ENCODE results near the gene TBX21.

The TBX21 gene

DNA sequence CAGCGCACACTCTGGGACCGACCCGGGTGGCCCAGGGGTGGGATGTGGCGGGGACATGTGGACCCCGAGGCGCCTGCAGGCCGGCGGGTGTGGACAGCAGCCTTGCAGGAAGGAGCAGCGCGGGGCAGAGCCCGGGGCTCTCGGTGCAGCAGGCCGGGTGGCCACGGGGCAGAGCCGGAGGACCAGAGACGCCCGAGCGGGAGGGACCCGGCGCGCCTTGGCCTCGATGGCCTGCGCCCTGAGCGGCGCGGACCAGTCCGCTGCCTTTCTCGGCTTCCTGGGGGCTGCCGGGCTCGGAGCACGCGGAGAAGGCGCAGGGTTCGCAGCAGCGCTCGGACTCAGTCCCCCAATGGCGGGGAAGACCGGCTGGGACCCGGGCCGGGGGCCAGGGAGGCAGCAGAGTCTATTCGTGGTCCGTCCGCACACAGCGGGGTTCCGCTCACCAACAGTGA, 45.2 kb downstream of the TBX21 start:
- DNase-seq (ENCODE audit: low spot score): no peak
- H2AK5ac ChIP-seq (ENCODE audit: low read depth, low read length): no peak overlapping the region
- H3K79me1 ChIP-seq (ENCODE audit: low read depth, low read length): no peaks in the 10 kb centered on the region
- no peak overlapping the region for H2BK120ac ChIP-seq (ENCODE audit: low read depth, low read length)
- H3K23ac ChIP-seq (ENCODE audit: low read depth, low read length, poor library complexity): peak overlapping the region; percentile 20
- peaks cover 0 to 2% of the 10 kb centered on the region in 2 donors for H3K9me3 ChIP-seq (replicated peaks in 1 of 2; ENCODE audit: control insufficient read depth in 2 of 2, insufficient read depth in 1 of 2, low read depth in 1 of 2, low read length in 2 of 2)
- no peak overlapping the region for H2BK15ac ChIP-seq (ENCODE audit: low read length)
- H3K4ac ChIP-seq (ENCODE audit: low read length): no peak overlapping the region
- H3K4me1 ChIP-seq (ENCODE audit: control insufficient read depth in 2 of 2, insufficient read depth in 1 of 2, low read depth in 1 of 2, low read length in 2 of 2): no peaks in the 10 kb centered on the region
- no peak overlapping the region for H4K91ac ChIP-seq (ENCODE audit: low read depth, low read length, poor library complexity)
- H3K36me3 ChIP-seq (replicated peaks in 1 of 2; ENCODE audit: control insufficient read depth in 2 of 2, insufficient read depth in 2 of 2, low read length in 2 of 2): no peaks in the 10 kb centered on the region
- no peak overlapping the region for H3K4me3 ChIP-seq (ENCODE audit: low read length in 2 of 2)
- H3K27ac ChIP-seq (replicated peaks; ENCODE audit: low read length): no peak overlapping the region
- no CpG with 5 or more reads among the region's 45 CpGs for WGBS, 2 donors (ENCODE audit: extremely low coverage in 2 of 2, insufficient read length in 2 of 2, insufficient replicate concordance in 1 of 2)
- no peak overlapping the region for H3K4me2 ChIP-seq (ENCODE audit: insufficient read depth, low read length, poor library complexity, severe bottlenecking)
- H3K9ac ChIP-seq (ENCODE audit: low read depth, low read length, poor library complexity): no peak overlapping the region
- peak overlapping the region; percentile 57 for H3K18ac ChIP-seq (ENCODE audit: low read length)
- H2BK12ac ChIP-seq (ENCODE audit: low read length): no peak overlapping the region
- H2AFZ ChIP-seq (ENCODE audit: low read length): no peak overlapping the region
- H3K14ac ChIP-seq (ENCODE audit: low read length): no peak overlapping the region
- peaks cover 0 to 45% (median 4%) of the 10 kb centered on the region in 3 experiments for H3K27me3 ChIP-seq (ENCODE audit: control insufficient read depth in 3 of 3, insufficient read depth in 3 of 3, low read depth in 1 of 3, low read length in 3 of 3)
- H4K8ac ChIP-seq (ENCODE audit: low read depth, low read length): no peak overlapping the region
- no peak overlapping the region for H2BK5ac ChIP-seq (ENCODE audit: low read length)

DNA sequence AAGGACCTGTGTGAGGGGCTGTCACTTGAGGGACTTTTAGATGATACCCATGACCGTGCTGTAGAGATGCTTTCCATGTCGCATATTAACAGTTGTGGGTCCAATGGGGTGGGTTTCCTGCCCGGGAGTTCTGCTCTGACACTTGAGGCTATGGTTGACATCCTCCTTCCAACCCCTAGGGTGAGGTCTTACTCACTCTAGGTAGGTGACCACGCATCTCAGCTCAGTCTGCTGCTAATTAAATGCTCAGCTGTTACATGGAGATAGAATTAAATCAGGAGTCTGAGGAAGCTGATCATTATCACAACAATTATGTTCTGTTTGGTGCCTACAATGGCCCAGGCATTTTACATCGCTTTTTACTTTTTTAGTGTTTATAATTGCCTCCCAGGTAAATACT, 48.4 kb downstream of the TBX21 start:
- peak overlapping the region; percentile 91 for H3K14ac ChIP-seq (ENCODE audit: low read length)
- no peak overlapping the region for H3K18ac ChIP-seq (ENCODE audit: low read length)
- no peak overlapping the region for H2BK15ac ChIP-seq (ENCODE audit: low read length)
- no peak overlapping the region for H2AK5ac ChIP-seq (ENCODE audit: low read depth, low read length)
- no peak overlapping the region for H4K91ac ChIP-seq (ENCODE audit: low read depth, low read length, poor library complexity)
- no peak overlapping the region for H3K4ac ChIP-seq (ENCODE audit: low read length)
- H2AFZ ChIP-seq (ENCODE audit: low read length): no peak overlapping the region
- DNase-seq (ENCODE audit: low spot score): no peak
- no peaks in the 10 kb centered on the region for H3K4me1 ChIP-seq (ENCODE audit: control insufficient read depth in 2 of 2, insufficient read depth in 1 of 2, low read depth in 1 of 2, low read length in 2 of 2)
- H3K27me3 ChIP-seq (ENCODE audit: control insufficient read depth in 3 of 3, insufficient read depth in 3 of 3, low read depth in 1 of 3, low read length in 3 of 3): peaks cover 0 to 37% (median 0%) of the 10 kb centered on the region in 3 experiments
- no peaks in the 10 kb centered on the region for H3K36me3 ChIP-seq (replicated peaks in 1 of 2; ENCODE audit: control insufficient read depth in 2 of 2, insufficient read depth in 2 of 2, low read length in 2 of 2)
- H3K4me2 ChIP-seq (ENCODE audit: insufficient read depth, low read length, poor library complexity, severe bottlenecking): no peak overlapping the region
- H2BK12ac ChIP-seq (ENCODE audit: low read length): no peak overlapping the region
- H2BK5ac ChIP-seq (ENCODE audit: low read length): no peak overlapping the region
- H2BK120ac ChIP-seq (ENCODE audit: low read depth, low read length): no peak overlapping the region
- H3K4me3 ChIP-seq (ENCODE audit: low read length in 2 of 2): no peak overlapping the region
- H3K23ac ChIP-seq (ENCODE audit: low read depth, low read length, poor library complexity): peak overlapping the region; percentile 47
- WGBS, 2 donors (ENCODE audit: extremely low coverage in 2 of 2, insufficient read length in 2 of 2, insufficient replicate concordance in 1 of 2): no CpG with 5 or more reads among the region's 5 CpGs
- H4K8ac ChIP-seq (ENCODE audit: low read depth, low read length): no peak overlapping the region
- no peak overlapping the region for H3K27ac ChIP-seq (replicated peaks; ENCODE audit: low read length)
- no peak overlapping the region for H3K9ac ChIP-seq (ENCODE audit: low read depth, low read length, poor library complexity)
- H3K9me3 ChIP-seq (replicated peaks in 1 of 2; ENCODE audit: control insufficient read depth in 2 of 2, insufficient read depth in 1 of 2, low read depth in 1 of 2, low read length in 2 of 2): no peaks in the 10 kb centered on the region
- H3K79me1 ChIP-seq (ENCODE audit: low read depth, low read length): no peaks in the 10 kb centered on the region

DNA sequence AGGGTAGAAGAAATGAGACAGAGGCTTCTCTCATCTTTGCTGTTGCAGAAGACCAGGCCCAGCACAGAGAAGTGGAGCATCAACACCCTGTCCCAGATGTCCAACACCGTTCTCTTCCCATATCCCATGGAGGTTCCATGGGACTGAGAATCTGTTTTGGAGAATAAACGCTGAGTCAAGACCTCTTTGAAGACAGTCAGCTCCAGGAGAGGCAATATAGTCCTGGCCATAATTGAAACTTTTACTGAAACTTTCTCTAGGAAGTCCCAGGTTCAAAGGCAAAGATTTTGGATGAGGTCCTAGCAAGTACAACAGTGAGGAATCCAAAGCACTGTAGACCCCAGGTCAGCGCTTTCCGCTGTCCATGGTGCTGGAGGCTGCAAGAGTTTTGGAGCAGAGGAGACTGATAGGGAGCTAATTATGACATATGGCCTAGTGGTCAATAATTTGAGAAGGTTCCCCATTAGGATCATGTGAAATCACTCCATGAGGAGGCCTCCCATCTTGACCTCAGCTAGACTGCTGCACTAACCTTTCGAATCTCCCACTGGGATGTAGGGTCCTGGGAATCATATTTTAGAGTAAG, 52.6 kb downstream of the TBX21 start:
- Histone ChIP-seq H3K36me3 (replicated peaks in 1 of 2; ENCODE audit: control insufficient read depth in 2 of 2, insufficient read depth in 2 of 2, low read length in 2 of 2) (no peaks in the 10 kb centered on the region), H3K79me1 (ENCODE audit: low read depth, low read length) (no peaks in the 10 kb centered on the region), H3K4me2 (ENCODE audit: insufficient read depth, low read length, poor library complexity, severe bottlenecking) (no peak overlapping the region), H3K27ac (replicated peaks; ENCODE audit: low read length) (no peak overlapping the region), H3K4ac (ENCODE audit: low read length) (no peak overlapping the region), H2BK120ac (ENCODE audit: low read depth, low read length) (no peak overlapping the region), H4K91ac (ENCODE audit: low read depth, low read length, poor library complexity) (no peak overlapping the region), H2BK15ac (ENCODE audit: low read length) (no peak overlapping the region), H3K27me3 (ENCODE audit: control insufficient read depth in 3 of 3, insufficient read depth in 3 of 3, low read depth in 1 of 3, low read length in 3 of 3) (peaks cover 4 to 50% (median 13%) of the 10 kb centered on the region in 3 experiments), H2BK12ac (ENCODE audit: low read length) (no peak overlapping the region), H3K18ac (ENCODE audit: low read length) (no peak overlapping the region), H3K14ac (ENCODE audit: low read length) (no peak overlapping the region), H2AFZ (ENCODE audit: low read length) (no peak overlapping the region), H3K9ac (ENCODE audit: low read depth, low read length, poor library complexity) (no peak overlapping the region), H3K4me1 (ENCODE audit: control insufficient read depth in 2 of 2, insufficient read depth in 1 of 2, low read depth in 1 of 2, low read length in 2 of 2) (peaks cover 0 to 3% of the 10 kb centered on the region in 2 donors), H3K23ac (ENCODE audit: low read depth, low read length, poor library complexity) (no peak overlapping the region), H3K4me3 (ENCODE audit: low read length in 2 of 2) (no peak overlapping the region), H2AK5ac (ENCODE audit: low read depth, low read length) (no peak overlapping the region), H2BK5ac (ENCODE audit: low read length) (no peak overlapping the region), H4K8ac (ENCODE audit: low read depth, low read length) (no peak overlapping the region), H3K9me3 (replicated peaks in 1 of 2; ENCODE audit: control insufficient read depth in 2 of 2, insufficient read depth in 1 of 2, low read depth in 1 of 2, low read length in 2 of 2) (no peaks in the 10 kb centered on the region)
- WGBS, 2 donors (ENCODE audit: extremely low coverage in 2 of 2, insufficient read length in 2 of 2, insufficient replicate concordance in 1 of 2): no CpG with 5 or more reads among the region's 5 CpGs
- DNase-seq (ENCODE audit: low spot score): peak; percentile 65

DNA sequence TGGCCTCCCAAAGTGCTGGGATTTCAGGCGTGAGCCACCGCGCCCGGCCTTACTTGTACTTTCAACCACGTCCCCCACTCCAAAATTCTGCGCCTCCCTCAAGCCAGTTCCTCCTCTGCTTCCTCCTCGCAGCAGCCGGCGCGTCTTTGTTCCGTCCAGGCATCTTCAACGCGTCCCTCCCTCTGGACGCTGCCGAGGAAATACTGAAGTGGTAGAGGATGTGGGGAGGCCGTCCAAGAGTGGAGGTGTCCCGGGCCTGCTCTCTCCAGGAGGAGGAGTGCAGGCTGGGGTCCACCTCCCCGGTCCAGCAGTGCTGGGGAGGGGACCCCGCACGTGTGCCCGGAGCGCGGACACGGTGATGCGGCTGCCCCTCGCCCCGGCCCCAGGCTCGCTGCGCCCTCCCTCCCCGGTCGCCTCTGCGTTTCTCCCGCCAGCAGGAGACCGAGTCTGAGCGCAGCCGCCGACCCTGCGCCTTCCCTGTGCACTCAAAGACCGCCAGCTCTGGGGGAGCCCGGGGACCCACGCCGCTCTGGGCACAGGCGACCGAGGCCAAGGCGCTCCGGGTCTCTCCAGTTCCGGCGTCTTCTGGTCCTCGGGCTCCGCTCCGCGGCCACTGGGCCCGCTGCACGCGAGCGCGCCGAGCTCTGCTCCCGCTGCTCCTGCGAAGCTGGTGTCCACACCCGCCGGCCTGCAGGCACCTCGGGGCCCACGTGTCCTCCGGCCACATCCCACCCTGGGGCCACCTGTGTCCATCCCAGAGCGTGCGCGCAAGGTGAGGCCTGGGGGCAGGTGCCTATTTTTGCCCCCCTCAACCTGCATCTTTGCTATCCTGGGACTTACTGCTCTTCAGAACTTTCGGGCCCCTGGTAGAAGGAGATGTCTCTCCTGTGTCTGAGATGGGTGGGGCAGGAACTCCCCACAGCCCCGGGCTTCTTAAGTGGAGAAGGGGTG, 56.9 kb downstream of the TBX21 start:
- H3K4me2 ChIP-seq (ENCODE audit: insufficient read depth, low read length, poor library complexity, severe bottlenecking): peak overlapping the region; percentile 80
- H2AFZ ChIP-seq (ENCODE audit: low read length): peak overlapping the region; percentile 96
- no CpG with 5 or more reads among the region's 70 CpGs for WGBS, 2 donors (ENCODE audit: extremely low coverage in 2 of 2, insufficient read length in 2 of 2, insufficient replicate concordance in 1 of 2)
- H3K4me1 ChIP-seq (ENCODE audit: control insufficient read depth in 2 of 2, insufficient read depth in 1 of 2, low read depth in 1 of 2, low read length in 2 of 2): peaks cover 0 to 3% of the 10 kb centered on the region in 2 donors
- no peaks in the 10 kb centered on the region for H3K79me1 ChIP-seq (ENCODE audit: low read depth, low read length)
- no peak overlapping the region for H3K4ac ChIP-seq (ENCODE audit: low read length)
- peak overlapping the region; percentile 2 for H3K14ac ChIP-seq (ENCODE audit: low read length)
- peaks cover 4 to 65% (median 22%) of the 10 kb centered on the region in 3 experiments for H3K27me3 ChIP-seq (ENCODE audit: control insufficient read depth in 3 of 3, insufficient read depth in 3 of 3, low read depth in 1 of 3, low read length in 3 of 3)
- peak overlapping the region; percentile 52 to 76 for H3K4me3 ChIP-seq (ENCODE audit: low read length in 2 of 2)
- no peaks in the 10 kb centered on the region for H3K9me3 ChIP-seq (replicated peaks in 1 of 2; ENCODE audit: control insufficient read depth in 2 of 2, insufficient read depth in 1 of 2, low read depth in 1 of 2, low read length in 2 of 2)
- no peak overlapping the region for H4K91ac ChIP-seq (ENCODE audit: low read depth, low read length, poor library complexity)
- H2BK15ac ChIP-seq (ENCODE audit: low read length): peak overlapping the region; percentile 81
- peak overlapping the region; percentile 70 for H3K9ac ChIP-seq (ENCODE audit: low read depth, low read length, poor library complexity)
- H4K8ac ChIP-seq (ENCODE audit: low read depth, low read length): no peak overlapping the region
- no peak overlapping the region for H3K27ac ChIP-seq (replicated peaks; ENCODE audit: low read length)
- DNase-seq (ENCODE audit: low spot score): peak; percentile 44
- H3K18ac ChIP-seq (ENCODE audit: low read length): peak overlapping the region; percentile 76
- no peak overlapping the region for H2BK12ac ChIP-seq (ENCODE audit: low read length)
- H2AK5ac ChIP-seq (ENCODE audit: low read depth, low read length): no peak overlapping the region
- no peaks in the 10 kb centered on the region for H3K36me3 ChIP-seq (replicated peaks in 1 of 2; ENCODE audit: control insufficient read depth in 2 of 2, insufficient read depth in 2 of 2, low read length in 2 of 2)
- no peak overlapping the region for H2BK5ac ChIP-seq (ENCODE audit: low read length)
- no peak overlapping the region for H2BK120ac ChIP-seq (ENCODE audit: low read depth, low read length)
- H3K23ac ChIP-seq (ENCODE audit: low read depth, low read length, poor library complexity): peak overlapping the region; percentile 73

Data from neuronal stem cell (in vitro differentiated cells).